GM12878 (cell line): Measurements from ENCODE around the gene SELENOO. TPM values are rescaled to one million over a fixed set of nuclear protein-coding genes. Genes with fewer than 3 reads are reported as not detected.

Experiments used
- ATF3 ChIP-seq: IDR thresholded peaks from 2 replicates; pipeline ENCODE4 v1.6.1; 2011; ENCODE audit warnings: low read depth, mild to moderate bottlenecking, low read length, moderate library complexity, borderline replicate concordance; ENCODE audit errors: extremely low read depth
- DPF2 ChIP-seq: fragments of 450-650 bp; IDR thresholded peaks from 2 replicates; pipeline ENCODE4 v1.6.1; 2017; ENCODE audit warnings: mild to moderate bottlenecking
- ETV6 ChIP-seq, 2 experiments: fragments of 450-650 bp in 1 of 2; IDR thresholded peaks in 1 of 2; conservative IDR thresholded peaks in 1 of 2; 2 replicates each; pipeline ENCODE4 v1.6.1; 2014; ENCODE audit warnings: antibody characterized with exemption in 1 of 2, borderline replicate concordance in 1 of 2, low read depth in 1 of 2, mild to moderate bottlenecking in 1 of 2, moderate library complexity in 1 of 2
- GATAD2B ChIP-seq: fragments of 450-650 bp; conservative IDR thresholded peaks from 2 replicates; pipeline ENCODE4 v1.6.1; 2017; ENCODE audit warnings: low read depth, mild to moderate bottlenecking, moderate library complexity
- IKZF1 ChIP-seq: fragments of 450-650 bp; conservative IDR thresholded peaks from 2 replicates; pipeline ENCODE4 v1.6.1; 2017; ENCODE audit warnings: antibody characterized with exemption, mild to moderate bottlenecking
- MLLT1 ChIP-seq: fragments of 450-650 bp; IDR thresholded peaks from 2 replicates; pipeline ENCODE4 v1.6.1; 2016; ENCODE audit warnings: mild to moderate bottlenecking
- NFYB ChIP-seq: IDR thresholded peaks from 2 replicates; pipeline ENCODE4 v1.6.1; 2011; ENCODE audit warnings: low read depth, mild to moderate bottlenecking, low read length, improper control_type of control experiment, moderate library complexity; ENCODE audit not compliant: insufficient read depth
- NR2C1 ChIP-seq: fragments of 450-650 bp; IDR thresholded peaks from 2 replicates; pipeline ENCODE4 v1.6.1; 2017; ENCODE audit warnings: antibody characterized with exemption, mild to moderate bottlenecking, moderate library complexity
- NRF1 ChIP-seq: conservative IDR thresholded peaks from 2 replicates; pipeline ENCODE4 v1.6.1; 2011; ENCODE audit warnings: mild to moderate bottlenecking, low read depth, low read length, improper control_type of control experiment
- POLR2A ChIP-seq: IDR thresholded peaks from 2 replicates; pipeline ENCODE4 v1.6.1; 2011; ENCODE audit warnings: low read depth, mild to moderate bottlenecking, low read length
- RELB ChIP-seq: fragments of 450-650 bp; IDR thresholded peaks from 2 replicates; pipeline ENCODE4 v1.6.1; 2017; ENCODE audit warnings: low read depth, mild to moderate bottlenecking, moderate library complexity
- SMARCA5 ChIP-seq: fragments of 450-650 bp; IDR thresholded peaks from 2 replicates; pipeline ENCODE4 v1.6.1; 2017; ENCODE audit warnings: mild to moderate bottlenecking
- TAF1 ChIP-seq: IDR thresholded peaks from 2 replicates; pipeline ENCODE4 v1.6.1; 2011; ENCODE audit warnings: mild to moderate bottlenecking, low read depth, low read length, borderline replicate concordance
- TBL1XR1 ChIP-seq: IDR thresholded peaks from 2 replicates; pipeline ENCODE4 v1.6.1; 2012; ENCODE audit warnings: low read depth, low read length, improper control_type of control experiment
- ZBTB33 ChIP-seq: fragments of 450-650 bp; IDR thresholded peaks from 2 replicates; pipeline ENCODE4 v1.6.1; 2017; ENCODE audit warnings: mild to moderate bottlenecking
- ZNF217 ChIP-seq: fragments of 450-650 bp; IDR thresholded peaks from 2 replicates; pipeline ENCODE4 v1.6.1; 2017; ENCODE audit warnings: antibody characterized with exemption, mild to moderate bottlenecking
- polyA plus RNA-seq, 11 experiments: library from polyadenylated mRNA; depleted of rRNA in 4 of 11; unstranded in 6 of 11; stranded (reverse) in 5 of 11; fragments of >200 nt; fragmentation: Nextera tagmentation in 4 of 11; fragmentation: Illumina TruSeq in 1 of 11; extraction: Ambion mirVana in 4 of 11; extraction: Trizol in 1 of 11; gene quantifications; 1 replicate in 1 of 11; 2 replicates in 10 of 11; pipeline versions ENCODE4 v1.2.1 to v1.2.3, GENCODE V29; 2011 to 2016; ENCODE audit warnings: inconsistent platforms in 2 of 11, missing spikeins in 2 of 11, low read depth in 1 of 11
- total RNA-seq, 4 experiments: library from RNA; depleted of rRNA in 3 of 4; stranded (reverse); fragments of >200 nt in 3 of 4; fragmentation: Illumina TruSeq in 1 of 4; extraction: Trizol in 1 of 4; gene quantifications; 2 replicates each; pipeline versions ENCODE4 v1.2.1 to v1.2.3, GENCODE V29; 2013 to 2021

SELENOO gene
- total and polyA plus RNA-seq, 10 of the 15 experiments (the other 5 are each of a cell fraction or from before 2014, with no cell fraction given): 0.42 to 23.3 (median 3.3) TPM

GRCh38 chr22:50185375-50186087 is 15.3 kb upstream of the SELENOO start, which contains the start of gene TRABD (continued):
- TF ChIP-seq ETV6 (conservative IDR thresholded peaks at IDR 0.05 in 1 of 2, IDR thresholded peaks at IDR 0.05 in 1 of 2; ENCODE audit: borderline replicate concordance in 1 of 2, low read depth in 1 of 2) (no peak), ATF3 (no peak), ZBTB33 (no peak), DPF2 (peak; percentile 57; the same call in 1 of the 2 replicates), ZNF217 (peak; percentile 76), TBL1XR1 (0 out of 2 replicates have a peak, but pooled peaks have one; percentile 39), POLR2A (peak; percentile 78), GATAD2B (no peak; the same call in 1 of the 2 replicates), TAF1 (0 out of 2 replicates have a peak, but pooled peaks have one; percentile 43), NR2C1 (peak; percentile 63), RELB (peak; percentile 66), IKZF1 (peak; percentile 75), MLLT1 (no peak), NFYB (no peak), SMARCA5 (0 out of 2 replicates have a peak, but pooled peaks have one; percentile 64), NRF1 (no peak; the same call in 1 of the 2 replicates)
